HG03521 (cell line): Measurements from ENCODE around the gene SLC43A3.
"Not testable (repeated sequence)": the region's sequence is repeated elsewhere in the genome, so short reads cannot be mapped to it uniquely, and the experiment has no call there.

ENCODE experiments used
- ATAC-seq: cut with Tn5 transposase; IDR thresholded peaks from one replicate; pipeline ENCODE4 v1.9.1; 2021; ENCODE audit warnings: mild to moderate bottlenecking, moderate library complexity; ENCODE audit not compliant: unreplicated experiment

SLC43A3 gene

DNA sequence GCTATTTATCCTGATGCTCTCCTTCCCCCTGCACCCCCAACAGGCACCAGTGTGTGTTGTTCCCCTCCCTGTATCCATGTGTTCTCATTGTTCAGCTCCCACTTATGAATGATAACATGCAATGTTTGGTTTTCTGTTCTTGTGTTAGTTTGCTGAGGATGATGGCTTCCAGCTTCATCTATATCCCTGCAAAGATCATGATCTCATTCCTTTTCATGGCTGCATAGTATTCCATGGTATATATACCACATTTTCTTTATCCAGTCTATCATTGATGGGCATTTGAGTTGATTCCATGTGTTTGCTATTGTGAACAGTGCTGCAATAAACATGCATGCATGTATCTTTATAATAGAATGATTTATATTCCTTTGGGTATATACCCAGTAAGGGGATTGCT, 65.5 kb downstream of the SLC43A3 start:
- ATAC-seq = not testable (repeated sequence)

DNA sequence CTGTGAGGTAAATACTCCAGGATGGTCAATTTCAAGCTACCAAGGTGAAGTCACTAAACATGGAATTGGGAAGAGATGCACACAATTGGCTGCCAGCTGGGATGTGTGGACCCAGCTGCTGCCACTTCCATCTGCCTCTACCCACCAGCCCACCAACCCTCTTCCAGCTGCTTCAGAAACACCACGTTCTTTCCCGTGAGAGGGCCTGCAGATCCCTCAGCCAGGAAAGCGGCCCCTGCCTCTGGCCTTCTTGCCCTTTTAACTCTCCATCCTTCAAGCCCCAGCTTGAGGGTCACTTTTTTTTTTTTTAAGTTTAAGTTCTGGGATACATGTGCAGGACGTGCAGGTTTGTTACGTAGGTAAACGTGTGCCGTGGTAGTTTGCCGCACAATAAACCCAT, 65.9 kb downstream of the SLC43A3 start:
- ATAC-seq = no peak

DNA sequence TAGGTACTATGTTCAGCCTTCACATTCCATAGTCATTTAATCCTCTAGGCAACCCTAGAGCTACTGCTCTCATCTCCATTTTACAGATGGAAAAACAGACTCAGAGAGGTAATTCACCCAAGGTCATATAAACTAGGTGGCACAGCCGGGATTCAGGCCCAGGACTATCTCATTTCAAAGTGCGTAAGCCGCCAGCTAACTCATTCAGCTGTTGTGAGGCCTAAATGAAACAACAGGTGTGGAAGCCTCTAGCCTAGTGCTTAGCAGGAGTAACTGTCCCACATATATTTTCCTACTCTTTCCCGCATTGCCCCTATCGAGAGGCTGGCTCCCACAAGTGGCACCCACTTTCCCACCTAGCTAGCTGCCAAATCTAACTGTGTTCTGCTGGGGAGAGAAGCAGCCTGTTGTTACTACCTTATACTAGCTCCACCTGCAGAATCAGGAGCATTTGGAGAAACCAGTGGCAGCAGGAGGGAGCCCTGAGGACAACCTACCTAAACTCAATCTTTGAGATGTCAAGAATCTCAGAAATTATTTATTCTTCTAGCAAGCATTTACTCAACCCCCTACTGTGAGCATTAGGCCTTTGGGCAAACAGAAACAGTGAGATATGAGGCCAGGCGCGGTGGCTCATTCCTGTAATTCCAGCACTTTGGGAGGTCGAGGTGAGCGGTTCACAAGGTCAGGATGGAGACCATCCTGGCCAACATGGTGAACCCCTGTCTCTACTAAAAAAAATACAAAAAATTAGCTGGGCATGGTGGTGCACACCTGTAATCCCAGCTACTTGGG, 66.8 kb downstream of the SLC43A3 start:
- no peak for ATAC-seq

DNA sequence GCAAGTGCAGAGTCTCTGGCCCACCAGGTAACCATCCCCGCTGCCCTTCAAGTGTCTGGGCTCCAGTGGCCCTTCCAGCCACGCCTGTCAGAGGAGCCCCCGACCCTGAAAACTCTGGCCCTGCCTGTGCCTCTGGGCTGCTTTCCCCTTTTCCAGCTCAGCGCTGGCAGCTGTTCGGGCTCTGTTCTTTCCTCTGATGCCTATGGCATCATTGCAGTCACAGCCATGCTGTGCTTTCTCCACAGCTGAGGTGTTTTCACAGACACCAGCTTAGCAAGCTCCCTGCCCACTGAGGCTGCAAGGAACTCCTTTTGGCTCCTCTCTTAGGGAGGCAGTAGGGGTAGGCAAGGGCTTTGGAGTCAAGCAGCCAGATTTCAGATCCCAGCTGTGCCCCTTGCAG, 67.5 kb downstream of the SLC43A3 start:
- ATAC-seq = no peak

DNA sequence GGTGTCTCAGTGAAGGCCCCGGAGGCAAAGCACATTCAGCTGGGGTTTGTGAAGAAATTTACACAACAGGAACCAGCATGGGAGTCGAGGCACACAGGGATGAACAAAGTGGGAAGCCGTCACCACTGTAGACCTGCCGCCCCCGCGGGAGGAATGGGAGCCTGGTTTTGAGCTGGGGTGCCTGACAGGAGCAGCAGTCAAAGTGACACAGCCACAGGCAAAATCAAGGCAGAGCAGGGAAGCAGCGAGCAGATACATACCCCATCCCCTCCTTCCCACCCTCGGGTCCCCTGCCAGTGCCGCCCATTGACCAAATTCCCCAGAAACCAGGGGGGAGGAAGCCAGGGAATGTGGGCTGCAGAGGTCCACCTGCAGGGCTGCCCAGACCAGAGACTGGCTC, 67.9 kb downstream of the SLC43A3 start:
- no peak for ATAC-seq

DNA sequence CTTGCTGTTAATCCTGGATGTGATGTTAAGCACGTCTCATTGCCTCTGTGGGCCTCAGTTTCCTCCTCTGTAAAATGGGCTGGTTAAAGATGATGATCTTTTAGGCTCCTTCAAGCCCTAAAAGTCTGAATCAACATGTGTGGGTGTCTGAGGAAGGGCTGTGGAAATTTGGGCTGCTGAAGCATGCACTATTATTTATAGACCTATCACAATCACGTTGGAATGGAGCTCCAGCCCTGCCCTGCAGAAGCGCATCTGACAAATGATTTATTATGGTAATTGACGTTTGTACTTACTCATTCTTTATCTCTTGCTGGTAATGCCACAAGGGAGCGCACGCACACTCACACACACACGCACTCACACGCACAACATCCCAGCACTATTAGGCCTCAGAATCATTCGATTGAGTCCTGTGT, 68.4 kb downstream of the SLC43A3 start:
- no peak for ATAC-seq

DNA sequence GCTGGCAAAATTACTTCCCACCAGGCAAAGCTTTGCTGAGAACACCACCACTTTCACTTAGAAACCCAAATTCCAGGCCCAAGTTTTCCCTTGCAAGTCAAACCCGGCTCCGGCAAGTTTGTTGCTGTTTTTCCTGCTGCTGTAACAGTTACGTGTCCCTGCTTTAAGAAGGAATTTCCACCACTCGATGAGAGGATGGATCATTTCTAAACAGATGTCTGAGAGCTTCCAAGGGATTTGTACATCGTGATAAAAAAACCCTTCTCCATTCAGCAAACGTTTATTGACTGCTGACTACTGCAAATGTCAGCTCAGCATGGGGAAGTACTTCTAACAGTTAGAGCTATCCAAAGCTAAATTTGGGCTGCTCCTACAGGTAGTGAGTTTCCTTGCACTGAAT, 69.1 kb downstream of the SLC43A3 start:
- no peak for ATAC-seq

DNA sequence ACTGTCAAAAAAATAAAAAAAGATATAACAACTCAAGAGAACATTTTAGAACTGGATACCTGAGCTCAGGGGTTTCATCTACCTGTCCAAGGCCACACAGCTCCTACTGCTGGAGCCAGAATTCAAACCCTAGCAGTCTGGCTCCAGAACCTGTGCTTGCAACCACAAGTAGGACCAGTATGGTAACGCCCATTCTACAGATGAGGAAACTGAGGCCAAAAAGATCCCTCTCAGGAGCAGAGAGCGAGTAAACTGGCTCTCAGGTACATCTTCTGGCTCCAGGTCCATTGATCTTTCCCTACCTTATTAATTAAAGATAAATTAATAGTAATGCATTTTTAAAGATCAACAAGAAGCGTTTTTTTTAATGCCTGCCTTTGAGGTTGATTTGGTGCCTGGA, 69.6 kb downstream of the SLC43A3 start:
- ATAC-seq = no peak
